Natural killer cell (primary cell): ENCODE measurements around the gene PPP2R3B. TPM values are rescaled to one million over a fixed set of nuclear protein-coding genes. Genes with fewer than 3 reads are reported as not detected.
"Not testable (repeated sequence)": the region's sequence is repeated elsewhere in the genome, so short reads cannot be mapped to it uniquely, and the experiment has no call there.

Experiments
- ATAC-seq, 3 donors: fragments of 150-1000 bp in 2 of 3; fragments of 200-7000 bp in 1 of 3; cut with Tn5 transposase; 1 replicate in 1 of 3; 2 replicates in 2 of 3; pipeline ENCODE4 v1.10.0; 2021; ENCODE audit warnings: mild to moderate bottlenecking in 2 of 3, moderate library complexity in 2 of 3
- DNase-seq, 2 donors: peaks; one replicate each; pipeline versions ENCODE4 v3.0.0 to v3.0.0-alpha.2; 2013 to 2021; ENCODE audit warnings: mixed read lengths in 1 of 2
- H3K27ac ChIP-seq: one replicate; pipeline ENCODE4 v1.5.1; 2013; ENCODE audit warnings: mild to moderate bottlenecking, low read length
- H3K27me3 ChIP-seq: one replicate; pipeline ENCODE4 v1.6.1; 2013; ENCODE audit warnings: low read length; ENCODE audit not compliant: control insufficient read depth, insufficient read depth
- H3K36me3 ChIP-seq: one replicate; pipeline ENCODE4 v1.6.1; 2013; ENCODE audit warnings: low read length; ENCODE audit not compliant: control insufficient read depth, insufficient read depth
- H3K4me1 ChIP-seq: one replicate; pipeline ENCODE4 v1.6.1; 2013; ENCODE audit warnings: low read length; ENCODE audit not compliant: control insufficient read depth, insufficient read depth
- H3K4me3 ChIP-seq: one replicate; pipeline ENCODE4 v1.5.1; 2013; ENCODE audit warnings: low read length
- H3K9me3 ChIP-seq: one replicate; pipeline ENCODE4 v1.6.1; 2013; ENCODE audit warnings: low read length; ENCODE audit not compliant: control insufficient read depth, insufficient read depth
- H3K27ac Mint-ChIP-seq, 2 donors: one replicate each; pipeline ENCODE4 v1.8.0; 2022; ENCODE audit warnings: mild to moderate bottlenecking in 2 of 2, mixed read lengths in 2 of 2, moderate library complexity in 1 of 2
- H3K27me3 Mint-ChIP-seq, 2 donors: one replicate each; pipeline ENCODE4 v1.8.0; 2022; ENCODE audit warnings: low read depth in 2 of 2, mixed read lengths in 2 of 2
- H3K36me3 Mint-ChIP-seq: one replicate; pipeline ENCODE4 v1.8.0; 2022; ENCODE audit warnings: mixed read lengths
- H3K4me1 Mint-ChIP-seq, 2 donors: one replicate each; pipeline ENCODE4 v1.8.0; 2022; ENCODE audit warnings: mixed read lengths in 2 of 2
- H3K4me3 Mint-ChIP-seq: one replicate; pipeline ENCODE4 v1.8.0; 2022; ENCODE audit warnings: mild to moderate bottlenecking, moderate library complexity, mixed read lengths
- H3K9me3 Mint-ChIP-seq, 2 donors: one replicate each; pipeline ENCODE4 v1.8.0; 2022; ENCODE audit warnings: mixed read lengths in 2 of 2
- WGBS: methylation state at CpG from one replicate; pipeline ENCODE4 v1.1.7; 2013; ENCODE audit warnings: missing lambda C conversion rate; ENCODE audit not compliant: insufficient coverage; 5-methylcytosine and 5-hydroxymethylcytosine counted together
- intact Hi-C: fragments of 100-400 bp; cut with micrococcal nuclease; formaldehyde crosslinking; loops from one replicate; pipeline ENCODE4 v1.14.2; 2022
- total RNA-seq, 4 donors: library from RNA; stranded (reverse); fragments of 120-200 nt in 1 of 4; gene quantifications; one replicate each; pipeline versions ENCODE4 v1.2.3 to v1.2.4, GENCODE V29; 2013 to 2022
- TF ChIP-seq, protein P1 (sequence below): fragments of 200-600 bp; IDR thresholded peaks from one replicate; pipeline ENCODE4 v1.8.0; 2022; ENCODE audit warnings: antibody characterized with exemption

PPP2R3B gene
- total RNA-seq, 3 donors from 2014 or later (not counting 1 experiment from before 2014, with no cell fraction given): 14.0 to 19.4 (median 14.6) TPM

- peaks cover under 1% of the 10 kb centered on the region for H3K9me3 ChIP-seq
- 96% methylated on average over 39 of the region's 39 CpGs for WGBS
- Mint-ChIP-seq H3K27me3 (no peaks in the 10 kb centered on the region), H3K4me1 (peaks cover 15 to 34% of the 10 kb centered on the region in 2 donors), H3K27ac (no peak overlapping the region), H3K9me3 (no peaks in the 10 kb centered on the region), H3K36me3 (no peaks in the 10 kb centered on the region), H3K4me3 (no peak overlapping the region)
- H3K36me3 ChIP-seq: no peaks in the 10 kb centered on the region
- TF ChIP-seq, protein P1, sequence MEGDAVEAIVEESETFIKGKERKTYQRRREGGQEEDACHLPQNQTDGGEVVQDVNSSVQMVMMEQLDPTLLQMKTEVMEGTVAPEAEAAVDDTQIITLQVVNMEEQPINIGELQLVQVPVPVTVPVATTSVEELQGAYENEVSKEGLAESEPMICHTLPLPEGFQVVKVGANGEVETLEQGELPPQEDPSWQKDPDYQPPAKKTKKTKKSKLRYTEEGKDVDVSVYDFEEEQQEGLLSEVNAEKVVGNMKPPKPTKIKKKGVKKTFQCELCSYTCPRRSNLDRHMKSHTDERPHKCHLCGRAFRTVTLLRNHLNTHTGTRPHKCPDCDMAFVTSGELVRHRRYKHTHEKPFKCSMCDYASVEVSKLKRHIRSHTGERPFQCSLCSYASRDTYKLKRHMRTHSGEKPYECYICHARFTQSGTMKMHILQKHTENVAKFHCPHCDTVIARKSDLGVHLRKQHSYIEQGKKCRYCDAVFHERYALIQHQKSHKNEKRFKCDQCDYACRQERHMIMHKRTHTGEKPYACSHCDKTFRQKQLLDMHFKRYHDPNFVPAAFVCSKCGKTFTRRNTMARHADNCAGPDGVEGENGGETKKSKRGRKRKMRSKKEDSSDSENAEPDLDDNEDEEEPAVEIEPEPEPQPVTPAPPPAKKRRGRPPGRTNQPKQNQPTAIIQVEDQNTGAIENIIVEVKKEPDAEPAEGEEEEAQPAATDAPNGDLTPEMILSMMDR: no peak
- H3K27me3 ChIP-seq: no peaks in the 10 kb centered on the region
- no peak overlapping the region for H3K27ac ChIP-seq
- H3K4me3 ChIP-seq: no peak overlapping the region
- ATAC-seq: no peak
- intact Hi-C loops: no loop called here
- no peak for DNase-seq
- peaks cover 9% of the 10 kb centered on the region for H3K4me1 ChIP-seq
These were observed 34.0 kb downstream of the PPP2R3B start for GRCh38 chrX:352582-353314.

DNA sequence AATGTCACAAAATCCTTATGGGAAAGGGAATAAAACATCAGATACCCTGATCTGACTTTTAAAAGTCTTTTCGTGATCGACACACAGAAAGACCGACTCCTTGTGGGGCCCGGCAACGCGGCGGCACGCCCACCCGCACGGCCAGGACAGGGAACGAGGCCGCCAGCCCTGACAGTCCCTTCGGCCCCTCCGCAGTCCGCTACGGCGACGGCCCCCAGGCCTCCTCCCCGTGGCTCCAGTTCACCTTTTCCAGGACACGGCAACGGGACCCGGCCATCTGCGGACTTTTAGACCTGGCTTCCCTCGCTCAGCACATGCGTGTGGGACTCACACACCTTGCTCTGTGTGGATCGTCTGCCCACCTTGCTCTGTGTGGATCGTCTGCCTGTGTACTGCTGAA is 34.5 kb downstream of the PPP2R3B start:
- Mint-ChIP-seq H3K9me3 (no peaks in the 10 kb centered on the region), H3K4me3 (no peak overlapping the region), H3K4me1 (peaks cover 10 to 29% of the 10 kb centered on the region in 2 donors), H3K27me3 (no peaks in the 10 kb centered on the region), H3K36me3 (no peaks in the 10 kb centered on the region), H3K27ac (no peak overlapping the region)
- Histone ChIP-seq H3K36me3 (no peaks in the 10 kb centered on the region), H3K4me3 (no peak overlapping the region), H3K4me1 (peaks cover 9% of the 10 kb centered on the region), H3K27me3 (no peaks in the 10 kb centered on the region), H3K27ac (no peak overlapping the region), H3K9me3 (no peaks in the 10 kb centered on the region)
- 97% methylated on average over 27 of the region's 27 CpGs for WGBS
- intact Hi-C loops: no loop called here
- TF ChIP-seq, protein P1: no peak
- no peak for ATAC-seq
- no peak for DNase-seq

GRCh38 chrX:351736-352135 is 35.0 kb downstream of the PPP2R3B start:
- no peak for ATAC-seq
- no peak overlapping the region for H3K27ac Mint-ChIP-seq
- no peak overlapping the region for H3K4me3 Mint-ChIP-seq
- Histone ChIP-seq H3K27ac (no peak overlapping the region), H3K4me3 (no peak overlapping the region), H3K4me1 (peaks cover 5% of the 10 kb centered on the region), H3K27me3 (no peaks in the 10 kb centered on the region), H3K9me3 (no peaks in the 10 kb centered on the region), H3K36me3 (no peaks in the 10 kb centered on the region)
- no peaks in the 10 kb centered on the region for H3K36me3 Mint-ChIP-seq
- TF ChIP-seq, protein P1: no peak
- intact Hi-C loops: no loop called here
- 97% methylated on average over 9 of the region's 10 CpGs for WGBS
- peaks cover 6 to 25% of the 10 kb centered on the region in 2 donors for H3K4me1 Mint-ChIP-seq
- H3K27me3 Mint-ChIP-seq: no peaks in the 10 kb centered on the region
- no peak for DNase-seq
- H3K9me3 Mint-ChIP-seq: no peaks in the 10 kb centered on the region

DNA sequence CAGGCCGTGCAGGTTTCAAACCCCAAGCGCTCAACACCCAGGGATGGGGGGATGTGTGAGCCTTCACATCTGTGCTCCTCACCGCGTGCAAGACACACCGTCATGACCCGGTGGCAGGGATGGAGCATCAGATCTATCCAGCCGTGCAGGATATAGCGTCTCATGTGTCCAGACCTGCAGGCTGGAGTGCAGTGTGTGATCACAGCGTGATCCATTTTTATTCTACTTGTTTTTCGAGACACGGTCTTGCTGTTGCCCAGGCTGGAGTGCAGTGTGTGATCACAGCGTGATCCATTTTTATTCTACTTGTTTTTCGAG is 35.4 kb downstream of the PPP2R3B start:
- DNase-seq, H3K4me3 Mint-ChIP-seq, H3K9me3 Mint-ChIP-seq, H3K4me3 ChIP-seq, H3K4me1 ChIP-seq, H3K27me3 ChIP-seq, H3K36me3 Mint-ChIP-seq, intact Hi-C loops, H3K36me3 ChIP-seq, H3K27ac ChIP-seq, ATAC-seq, H3K9me3 ChIP-seq, H3K27me3 Mint-ChIP-seq, H3K27ac Mint-ChIP-seq: not testable (repeated sequence)
- H3K4me1 Mint-ChIP-seq: peaks cover 1 to 20% of the 10 kb centered on the region in 2 donors
- WGBS: 97% methylated on average over 8 of the region's 13 CpGs
